HG03571 (cell line): ENCODE measurements around the gene MTOR.
"Not testable (repeated sequence)": the region's sequence is repeated elsewhere in the genome, so short reads cannot be mapped to it uniquely, and the experiment has no call there.

Source experiments
- ATAC-seq: cut with Tn5 transposase; IDR thresholded peaks from one replicate; pipeline ENCODE4 v1.9.1; 2021; ENCODE audit not compliant: unreplicated experiment

Gene MTOR

DNA sequence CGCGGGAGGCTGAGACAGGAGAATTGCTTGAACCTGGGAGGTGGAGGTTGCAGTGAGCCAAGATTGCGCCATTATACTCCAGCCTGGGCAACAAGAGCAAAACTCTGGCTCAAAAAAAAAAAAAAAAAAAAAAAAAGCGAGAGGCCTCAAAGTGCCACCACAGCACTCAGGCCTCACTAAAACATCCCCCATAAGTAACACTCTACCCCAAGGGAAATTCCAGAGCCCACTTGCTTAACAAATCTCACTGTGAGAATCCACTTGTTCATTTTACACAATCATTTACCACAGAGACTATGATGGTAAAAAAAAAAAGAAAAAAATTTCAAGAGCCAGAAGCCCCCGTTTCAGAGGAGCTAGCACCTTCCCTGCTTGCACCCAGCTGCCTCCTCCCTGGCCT lies 136.4 kb downstream of the MTOR start:
- no peak for ATAC-seq

GRCh38 chr1:11124965-11125364 lies 137.4 kb downstream of the MTOR start:
- no peak for ATAC-seq

- no peak for ATAC-seq
These were observed 146.0 kb downstream of the MTOR start for GRCh38 chr1:11116318-11116717.

DNA sequence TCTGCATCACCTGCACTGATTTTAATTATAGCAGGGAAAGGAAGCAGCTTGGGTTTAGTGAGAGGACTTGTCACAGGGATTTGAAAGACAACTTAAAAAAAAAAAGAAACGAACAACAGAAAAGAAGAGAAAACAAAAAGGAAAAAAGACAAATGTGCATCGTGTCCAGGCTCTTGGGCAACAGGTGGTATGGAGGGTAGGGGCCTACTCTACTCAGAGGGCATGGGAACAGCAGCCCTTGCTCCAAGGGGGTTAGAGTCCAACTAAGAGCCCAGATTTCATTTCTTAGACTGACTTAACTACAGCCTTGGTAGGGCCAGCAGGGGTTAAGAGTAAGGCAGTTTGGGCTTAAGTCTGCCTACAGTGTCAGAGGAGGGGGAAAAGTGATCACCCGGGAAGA lies 147.4 kb downstream of the MTOR start:
- no peak for ATAC-seq

GRCh38 chr1:11109047-11109760 lies 153.1 kb downstream of the MTOR start:
- ATAC-seq = no peak

DNA sequence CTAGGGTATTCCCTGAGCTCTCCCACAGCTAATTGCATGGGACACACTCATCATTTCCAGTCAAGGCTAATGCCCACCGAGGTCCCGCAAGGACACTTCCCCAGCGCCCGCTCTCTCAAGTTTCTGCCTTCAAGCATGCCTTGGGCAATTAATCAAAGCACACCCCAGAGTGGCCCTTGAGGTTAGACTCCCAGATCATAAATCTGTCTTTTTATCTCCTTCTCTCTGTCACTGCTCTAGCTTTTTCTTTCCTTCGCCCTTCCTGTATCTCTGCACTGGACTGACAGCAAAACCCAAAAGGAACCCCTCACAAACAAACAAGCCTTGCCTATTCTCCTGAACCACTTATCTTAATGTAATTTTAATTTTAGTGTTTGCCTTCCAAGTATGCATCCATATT lies 154.8 kb downstream of the MTOR start:
- ATAC-seq = no peak

- no peak for ATAC-seq
These were observed 156.8 kb downstream of the MTOR start for GRCh38 chr1:11105586-11105985.

DNA sequence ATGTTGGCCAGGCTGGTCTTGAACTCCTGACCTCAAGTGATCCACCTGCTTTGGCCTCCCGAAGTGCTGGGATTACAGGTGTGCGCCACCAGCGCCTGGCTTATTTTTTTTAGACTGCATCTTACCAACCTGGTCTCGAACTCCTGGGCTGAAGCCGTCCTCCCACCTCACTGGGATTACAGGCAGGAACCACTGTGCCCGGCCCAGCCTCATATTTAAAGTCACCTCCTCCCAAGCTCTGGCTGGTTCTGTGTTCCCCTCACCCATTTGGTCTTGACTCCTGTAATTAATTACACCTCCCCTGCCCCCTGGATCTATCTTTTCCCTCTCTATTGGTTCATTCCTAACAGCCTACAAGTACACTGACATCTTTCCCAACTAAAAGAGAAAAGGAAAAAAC lies 161.0 kb downstream of the MTOR start:
- no peak for ATAC-seq

GRCh38 chr1:11100806-11101205 lies 161.5 kb downstream of the MTOR start:
- ATAC-seq = not testable (repeated sequence)

DNA sequence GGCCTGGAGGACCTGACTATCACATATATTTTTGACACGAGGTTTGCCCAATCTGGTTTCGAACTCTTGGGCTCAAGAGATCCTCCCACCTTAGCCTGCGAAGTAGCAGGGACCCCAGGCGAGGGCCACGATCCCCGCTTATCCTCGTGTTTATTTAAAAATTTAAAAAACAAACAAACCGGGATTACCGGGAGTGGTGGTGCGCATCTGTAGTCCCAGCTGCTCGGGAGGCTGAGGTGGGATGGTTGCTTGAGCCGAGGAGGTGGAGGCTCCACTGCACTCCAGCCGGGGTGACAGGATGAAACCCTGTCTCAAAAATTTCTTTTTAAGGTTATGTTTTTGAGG lies 162.2 kb downstream of the MTOR start:
- no peak for ATAC-seq

- peak; percentile 88 for ATAC-seq
These were observed 162.8 kb downstream of the MTOR start, which contains the start of gene EXOSC10 for GRCh38 chr1:11099310-11100148. TSS of gene EXOSC10 (minus strand) at chr1:11099869. CDS start at chr1:11099831, 38 bp downstream.

GRCh38 chr1:11098931-11099309 lies 163.4 kb downstream of the MTOR start:
- ATAC-seq = no peak

DNA sequence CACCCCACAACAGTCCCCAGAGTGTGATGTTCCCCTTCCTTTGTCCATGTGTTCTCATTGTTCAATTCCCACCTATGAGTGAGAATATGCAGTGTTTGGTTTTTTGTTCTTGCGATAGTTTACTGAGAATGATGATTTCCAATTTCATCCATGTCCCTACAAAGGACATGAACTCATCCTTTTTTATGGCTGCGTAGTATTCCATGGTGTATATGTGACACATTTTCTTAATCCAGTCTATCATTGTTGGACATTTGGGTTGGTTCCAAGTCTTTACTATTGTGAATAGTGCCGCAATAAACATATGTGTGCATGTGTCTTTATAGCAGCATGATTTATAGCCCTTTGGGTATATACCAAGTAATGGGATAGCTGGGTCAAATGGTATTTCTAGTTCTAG lies 178.6 kb downstream of the MTOR start:
- not testable (repeated sequence) for ATAC-seq

GRCh38 chr1:11080931-11081330 lies 181.4 kb downstream of the MTOR start:
- ATAC-seq = no peak

- no peak for ATAC-seq
These were observed 183.7 kb downstream of the MTOR start for GRCh38 chr1:11078631-11079030.

DNA sequence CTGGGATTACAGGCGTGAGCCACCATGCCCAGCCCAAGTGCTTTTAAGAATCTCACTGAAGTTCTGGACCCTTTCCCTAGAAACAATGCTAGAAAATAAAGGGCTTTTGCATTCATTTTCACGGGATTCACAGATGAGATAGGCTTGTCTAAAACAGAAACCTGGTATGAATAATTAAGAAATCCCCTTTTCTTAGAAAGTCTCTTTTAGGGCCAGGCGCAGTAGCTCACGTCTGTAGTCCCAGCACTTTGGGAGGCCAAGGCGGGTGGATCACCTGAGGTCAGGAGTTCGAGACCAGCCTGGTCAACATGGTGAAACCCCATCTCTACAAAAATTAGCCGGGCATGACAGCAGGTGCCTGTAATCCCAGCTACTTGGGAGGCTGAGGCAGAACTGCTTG lies 189.0 kb downstream of the MTOR start:
- ATAC-seq = not testable (repeated sequence)

DNA sequence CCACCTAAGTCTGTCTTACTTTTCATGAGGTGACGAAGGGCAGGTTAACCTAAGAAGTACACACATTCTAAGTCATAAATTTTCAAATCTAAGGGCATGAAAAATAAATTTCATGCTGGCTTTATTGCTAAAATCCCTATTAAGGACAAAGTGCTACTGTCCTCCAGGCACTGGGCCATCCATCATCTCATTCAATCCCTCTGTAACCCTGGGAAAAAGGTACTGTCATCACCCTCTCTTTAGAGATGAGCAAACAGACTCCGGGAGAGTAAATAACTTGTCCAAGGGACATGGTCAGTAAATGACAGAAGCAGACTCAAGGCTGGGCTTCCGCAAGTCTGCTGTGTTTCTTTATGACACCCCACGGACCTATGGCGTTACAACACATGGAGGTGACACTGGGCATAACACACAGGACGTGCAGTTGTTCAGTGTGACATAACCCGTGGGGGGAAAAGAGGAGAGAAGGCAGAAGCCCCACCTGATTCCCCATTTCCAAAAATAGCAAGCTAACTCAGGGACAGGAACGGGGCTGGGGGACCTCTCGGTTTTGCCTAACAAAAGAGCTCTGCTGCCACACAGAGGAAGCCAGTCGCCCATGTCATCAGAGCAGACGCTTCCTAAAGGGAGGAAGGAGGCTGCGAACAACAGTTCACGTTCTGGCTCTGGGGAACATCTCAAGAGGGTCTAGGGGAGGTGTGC lies 190.0 kb downstream of the MTOR start:
- no peak for ATAC-seq

GRCh38 chr1:11071463-11072215 lies 190.7 kb downstream of the MTOR start:
- no peak for ATAC-seq

DNA sequence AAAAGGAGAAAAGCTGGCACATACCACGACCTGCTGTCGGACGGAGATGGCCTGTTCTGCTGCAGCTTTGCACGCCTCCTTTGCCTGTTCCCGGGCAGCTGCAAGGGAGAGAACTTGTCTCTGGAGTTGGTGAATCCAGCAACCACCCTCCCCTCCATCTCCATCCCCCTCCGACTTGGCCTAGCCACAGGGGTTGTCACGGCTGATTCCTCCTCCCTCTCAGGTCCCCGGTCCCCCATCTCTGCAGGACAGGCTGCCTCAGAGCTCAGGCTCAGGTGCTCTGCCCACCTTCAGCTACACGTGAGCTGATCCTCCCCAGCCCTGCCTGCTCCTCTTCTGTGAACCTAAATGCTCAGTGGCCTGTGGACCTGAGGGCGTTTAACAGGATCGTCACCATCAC lies 191.5 kb downstream of the MTOR start:
- ATAC-seq = no peak

DNA sequence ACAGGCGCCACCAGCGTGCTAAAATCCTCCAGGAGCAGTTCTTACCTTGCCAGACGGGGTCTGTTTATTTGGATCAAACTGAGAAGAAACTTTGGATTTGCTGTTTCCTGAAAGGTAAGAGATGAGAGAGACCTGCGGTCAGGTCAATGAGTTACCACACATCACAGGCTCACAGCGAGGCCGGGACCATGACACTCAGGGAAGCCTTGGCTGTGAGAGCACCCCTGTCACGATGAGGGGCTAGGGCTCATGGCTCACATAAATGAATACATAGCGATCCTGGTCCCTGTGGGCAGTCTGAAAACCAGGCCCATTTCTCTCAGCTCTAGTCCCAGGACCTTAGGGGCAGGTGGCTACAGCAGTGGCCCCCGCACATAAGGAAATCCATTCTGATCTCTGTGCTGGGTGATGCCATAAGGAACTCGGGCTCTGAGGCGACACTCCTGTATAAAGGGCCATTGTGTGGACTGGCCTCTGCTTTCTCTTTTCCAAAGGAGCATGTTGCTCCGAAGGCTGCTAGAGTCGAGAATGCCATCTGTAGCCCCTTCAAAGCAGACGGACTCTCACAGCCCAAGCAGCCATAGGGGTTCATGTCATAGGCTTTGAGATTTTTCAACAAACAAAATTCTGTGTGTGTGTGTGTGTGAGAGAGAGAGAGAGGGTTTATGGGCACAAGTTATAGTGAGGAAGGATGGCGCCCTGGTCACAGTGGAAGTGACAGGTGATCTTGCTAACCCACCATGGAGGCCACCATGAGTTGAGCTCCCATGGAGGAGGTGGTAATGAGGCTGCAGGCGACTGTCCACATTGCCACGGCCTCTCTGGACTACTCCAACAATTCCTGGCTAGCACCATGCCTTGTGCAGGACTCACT lies 193.5 kb downstream of the MTOR start:
- ATAC-seq = no peak
